Measurements from ENCODE around the gene ABCB9.

DNA sequence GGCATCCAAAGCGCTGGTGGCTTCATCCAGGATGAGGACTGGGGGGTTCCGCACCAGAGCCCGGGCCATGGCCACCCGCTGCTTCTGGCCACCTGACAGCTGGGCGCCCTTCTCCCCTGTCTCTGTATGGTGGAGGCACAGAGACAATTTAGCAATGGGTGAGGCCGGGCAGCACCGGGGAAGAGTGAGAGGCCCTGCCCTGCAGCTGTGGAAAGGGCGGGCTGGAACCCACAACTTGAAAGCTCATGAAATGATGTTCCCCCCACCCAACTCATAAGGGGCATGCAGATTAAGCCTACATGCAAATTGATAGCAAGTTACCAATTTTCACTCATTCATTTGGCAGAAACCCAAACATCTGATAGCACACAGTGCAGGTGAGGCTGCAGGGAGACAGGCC is 34.1 kb downstream of the ABCB9 start:
- TF ChIP-seq CTCF (IDR thresholded peaks at IDR 0.05): no peak
- TF ChIP-seq POLR2A (IDR thresholded peaks at IDR 0.05): no peak
- no peak for TF ChIP-seq EP300 (IDR thresholded peaks at IDR 0.05)
- TF ChIP-seq POLR2AphosphoS5 (IDR thresholded peaks at IDR 0.05): no peak

All from sigmoid colon (tissue), 4 donors.